HTR-8/SVneo (cell line): ENCODE results near the gene ABCB10.
A peak's percentile ranks its signal among the peaks of the same experiment; 100 is the strongest.
"Not testable (repeated sequence)": the region's sequence is repeated elsewhere in the genome, so short reads cannot be mapped to it uniquely, and the experiment has no call there.

Source experiments
- DNase-seq: peaks from one replicate; pipeline ENCODE4 v3.0.0; 2011; ENCODE audit warnings: low spot score, mixed read lengths; ENCODE audit not compliant: insufficient read length
- FAIRE-seq: peaks from 2 replicates; lab custom pipeline; 2011; peaks lifted over from hg19 to GRCh38; lab: Jason Lieb, UNC

The ABCB10 gene

GRCh38 chr1:229558460-229559335 is at the start of gene ABCB10:
Gene ABCB10 (minus strand): TSS chr1:229558707. CDS start chr1:229558652, 55 bp downstream.
- FAIRE-seq, result peak; percentile 92
- peak; percentile 99 for DNase-seq

- FAIRE-seq (no peak), DNase-seq (no peak)
These were observed 48.9 kb upstream of the ABCB10 start for GRCh38 chr1:229607370-229607769.

- FAIRE-seq (no peak), DNase-seq (no peak)
These were observed 45.0 kb upstream of the ABCB10 start for GRCh38 chr1:229603371-229604005.

GRCh38 chr1:229600229-229600628 is 41.7 kb upstream of the ABCB10 start:
- DNase-seq (no peak), FAIRE-seq (no peak)

- FAIRE-seq, result no peak
- DNase-seq, result no peak
These were observed 40.9 kb upstream of the ABCB10 start for GRCh38 chr1:229599218-229599954.

- FAIRE-seq, result no peak
- DNase-seq, result no peak
These were observed 39.4 kb upstream of the ABCB10 start for GRCh38 chr1:229597877-229598276.

GRCh38 chr1:229596925-229597699 is 38.6 kb upstream of the ABCB10 start:
- no peak for FAIRE-seq
- no peak for DNase-seq

- not testable (repeated sequence) for DNase-seq, FAIRE-seq
These were observed 37.4 kb upstream of the ABCB10 start for GRCh38 chr1:229595876-229596275.

GRCh38 chr1:229594227-229595008 is 35.9 kb upstream of the ABCB10 start:
- FAIRE-seq, result no peak
- DNase-seq, result no peak

- FAIRE-seq, result no peak
These were observed 35.3 kb upstream of the ABCB10 start for GRCh38 chr1:229593800-229594199.

GRCh38 chr1:229590119-229590518 is 31.6 kb upstream of the ABCB10 start:
- DNase-seq (no peak), FAIRE-seq (no peak)

More at GRCh38 chr1:229593800-229594199, 35.3 kb upstream of the ABCB10 start:
- DNase-seq, result no peak

GRCh38 chr1:229585338-229585737 is 26.8 kb upstream of the ABCB10 start:
- FAIRE-seq (peak; percentile 28), DNase-seq (no peak)

GRCh38 chr1:229582715-229583114 is 24.2 kb upstream of the ABCB10 start:
- no peak for DNase-seq
- FAIRE-seq, result no peak

- no peak for DNase-seq
These were observed 23.6 kb upstream of the ABCB10 start for GRCh38 chr1:229582011-229582694.

GRCh38 chr1:229581485-229581884 is 23.0 kb upstream of the ABCB10 start:
- DNase-seq (no peak), FAIRE-seq (no peak)

More at GRCh38 chr1:229582011-229582694, 23.6 kb upstream of the ABCB10 start:
- FAIRE-seq, result no peak

- DNase-seq (no peak), FAIRE-seq (no peak)
These were observed 20.7 kb upstream of the ABCB10 start for GRCh38 chr1:229579059-229579673.

- no peak for FAIRE-seq
- DNase-seq, result no peak
These were observed 19.9 kb upstream of the ABCB10 start for GRCh38 chr1:229578168-229579058.
